ENCODE measurements around the gene RHOJ. TPM values are rescaled to one million over a fixed set of nuclear protein-coding genes. Genes with fewer than 3 reads are reported as not detected.

RHOJ gene
- polyA plus RNA-seq, 1 donor from 2014 or later = 0.10 TPM

DNA sequence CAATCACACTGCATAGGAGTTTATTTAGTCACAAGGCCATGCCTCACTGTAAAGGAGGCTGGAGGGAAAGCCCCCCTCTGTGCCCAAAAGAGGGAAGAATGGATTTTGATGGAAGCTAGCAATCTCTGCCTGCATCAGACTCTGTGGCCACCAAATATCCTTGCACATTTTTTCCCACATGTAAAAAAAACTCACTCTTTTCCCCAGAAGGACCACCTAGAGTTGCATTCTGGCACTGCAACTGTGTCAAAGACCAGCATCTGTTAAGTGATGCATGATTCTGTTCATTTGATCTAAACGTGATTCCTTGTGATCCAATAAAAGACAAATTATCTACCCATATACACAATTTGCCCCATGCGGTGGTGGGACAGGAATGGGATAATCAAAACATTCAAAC is 8.0 kb downstream of the RHOJ start:
- no peaks in the 10 kb centered on the region for H3F3A ChIP-seq (ENCODE audit: insufficient read depth, low read length, poor library complexity, severe bottlenecking)
- no peak overlapping the region for H3K4me2 ChIP-seq (ENCODE audit: low read length)
- H3K9ac ChIP-seq (ENCODE audit: low read length) = no peak overlapping the region
- TF ChIP-seq, protein P1, sequence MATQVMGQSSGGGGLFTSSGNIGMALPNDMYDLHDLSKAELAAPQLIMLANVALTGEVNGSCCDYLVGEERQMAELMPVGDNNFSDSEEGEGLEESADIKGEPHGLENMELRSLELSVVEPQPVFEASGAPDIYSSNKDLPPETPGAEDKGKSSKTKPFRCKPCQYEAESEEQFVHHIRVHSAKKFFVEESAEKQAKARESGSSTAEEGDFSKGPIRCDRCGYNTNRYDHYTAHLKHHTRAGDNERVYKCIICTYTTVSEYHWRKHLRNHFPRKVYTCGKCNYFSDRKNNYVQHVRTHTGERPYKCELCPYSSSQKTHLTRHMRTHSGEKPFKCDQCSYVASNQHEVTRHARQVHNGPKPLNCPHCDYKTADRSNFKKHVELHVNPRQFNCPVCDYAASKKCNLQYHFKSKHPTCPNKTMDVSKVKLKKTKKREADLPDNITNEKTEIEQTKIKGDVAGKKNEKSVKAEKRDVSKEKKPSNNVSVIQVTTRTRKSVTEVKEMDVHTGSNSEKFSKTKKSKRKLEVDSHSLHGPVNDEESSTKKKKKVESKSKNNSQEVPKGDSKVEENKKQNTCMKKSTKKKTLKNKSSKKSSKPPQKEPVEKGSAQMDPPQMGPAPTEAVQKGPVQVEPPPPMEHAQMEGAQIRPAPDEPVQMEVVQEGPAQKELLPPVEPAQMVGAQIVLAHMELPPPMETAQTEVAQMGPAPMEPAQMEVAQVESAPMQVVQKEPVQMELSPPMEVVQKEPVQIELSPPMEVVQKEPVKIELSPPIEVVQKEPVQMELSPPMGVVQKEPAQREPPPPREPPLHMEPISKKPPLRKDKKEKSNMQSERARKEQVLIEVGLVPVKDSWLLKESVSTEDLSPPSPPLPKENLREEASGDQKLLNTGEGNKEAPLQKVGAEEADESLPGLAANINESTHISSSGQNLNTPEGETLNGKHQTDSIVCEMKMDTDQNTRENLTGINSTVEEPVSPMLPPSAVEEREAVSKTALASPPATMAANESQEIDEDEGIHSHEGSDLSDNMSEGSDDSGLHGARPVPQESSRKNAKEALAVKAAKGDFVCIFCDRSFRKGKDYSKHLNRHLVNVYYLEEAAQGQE (IDR thresholded peaks at IDR 0.05; ENCODE audit: borderline replicate concordance) = no peak
- TF ChIP-seq EZH2 (IDR thresholded peaks at IDR 0.05; ENCODE audit: borderline replicate concordance, insufficient read depth, low read length, poor library complexity, severe bottlenecking) (no peak), MXI1 (conservative IDR thresholded peaks at IDR 0.05; ENCODE audit: poor library complexity, severe bottlenecking) (no peak), EP300 (conservative IDR thresholded peaks at IDR 0.05; ENCODE audit: poor library complexity, severe bottlenecking) (no peak), TAF1 (IDR thresholded peaks at IDR 0.05; ENCODE audit: low read depth) (no peak), POLR2AphosphoS5 (IDR thresholded peaks at IDR 0.05) (no peak)
- TF ChIP-seq, protein P2, sequence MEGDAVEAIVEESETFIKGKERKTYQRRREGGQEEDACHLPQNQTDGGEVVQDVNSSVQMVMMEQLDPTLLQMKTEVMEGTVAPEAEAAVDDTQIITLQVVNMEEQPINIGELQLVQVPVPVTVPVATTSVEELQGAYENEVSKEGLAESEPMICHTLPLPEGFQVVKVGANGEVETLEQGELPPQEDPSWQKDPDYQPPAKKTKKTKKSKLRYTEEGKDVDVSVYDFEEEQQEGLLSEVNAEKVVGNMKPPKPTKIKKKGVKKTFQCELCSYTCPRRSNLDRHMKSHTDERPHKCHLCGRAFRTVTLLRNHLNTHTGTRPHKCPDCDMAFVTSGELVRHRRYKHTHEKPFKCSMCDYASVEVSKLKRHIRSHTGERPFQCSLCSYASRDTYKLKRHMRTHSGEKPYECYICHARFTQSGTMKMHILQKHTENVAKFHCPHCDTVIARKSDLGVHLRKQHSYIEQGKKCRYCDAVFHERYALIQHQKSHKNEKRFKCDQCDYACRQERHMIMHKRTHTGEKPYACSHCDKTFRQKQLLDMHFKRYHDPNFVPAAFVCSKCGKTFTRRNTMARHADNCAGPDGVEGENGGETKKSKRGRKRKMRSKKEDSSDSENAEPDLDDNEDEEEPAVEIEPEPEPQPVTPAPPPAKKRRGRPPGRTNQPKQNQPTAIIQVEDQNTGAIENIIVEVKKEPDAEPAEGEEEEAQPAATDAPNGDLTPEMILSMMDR (IDR thresholded peaks at IDR 0.05; ENCODE audit: poor library complexity, severe bottlenecking) = no peak
- H3K4me3 ChIP-seq (ENCODE audit: low read length) = no peak overlapping the region
- H3K79me2 ChIP-seq (replicated peaks; ENCODE audit: insufficient read depth, low read length) = no peaks in the 10 kb centered on the region
- H3K27me3 ChIP-seq (ENCODE audit: insufficient read depth, low read depth, low read length) = no peaks in the 10 kb centered on the region
- H2AFZ ChIP-seq (ENCODE audit: low read depth, low read length) = no peak overlapping the region
- no peaks in the 10 kb centered on the region for H3K36me3 ChIP-seq (ENCODE audit: insufficient read depth, low read length)
- H3K9me3 ChIP-seq (ENCODE audit: low read length) = no peaks in the 10 kb centered on the region
- no peak overlapping the region for H3K27ac ChIP-seq (ENCODE audit: low read length)
- H3K9me2 ChIP-seq (ENCODE audit: insufficient read depth, low read length) = no peaks in the 10 kb centered on the region
- H4K20me1 ChIP-seq (ENCODE audit: insufficient read depth) = no peaks in the 10 kb centered on the region

DNA sequence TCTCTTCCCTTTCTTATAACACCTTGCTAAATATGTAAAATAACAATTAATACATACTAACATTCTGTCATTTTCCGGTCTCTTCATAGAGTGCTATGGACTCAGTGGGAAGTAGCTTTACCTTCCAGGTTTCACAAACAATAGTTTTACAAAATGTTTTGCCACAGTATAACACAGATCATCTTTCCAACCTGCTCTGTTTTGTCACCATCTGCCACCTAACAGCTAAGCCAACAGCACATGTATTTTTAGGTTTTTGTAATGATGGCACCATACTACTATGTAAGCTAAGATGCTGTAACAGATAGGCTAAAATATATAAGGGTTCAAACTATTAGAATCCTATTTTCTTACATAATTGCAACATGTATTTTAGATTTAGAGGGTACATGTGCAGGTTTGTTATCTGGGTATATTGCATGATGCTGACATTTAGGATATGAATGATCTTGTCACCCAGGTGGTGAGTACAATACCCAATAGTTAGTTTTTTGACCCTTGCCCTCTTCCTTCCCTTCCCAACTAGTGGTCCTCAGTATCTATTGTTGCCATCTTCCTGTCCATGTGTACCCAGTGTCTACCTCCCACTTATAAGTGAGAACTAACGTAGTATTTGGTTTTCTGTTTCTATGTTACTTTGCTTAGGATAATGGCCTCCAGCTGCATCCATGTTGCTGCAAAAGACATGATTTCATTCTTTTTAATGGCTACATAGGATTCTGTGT is 8.7 kb downstream of the RHOJ start:
- Histone ChIP-seq H3K9ac (ENCODE audit: low read length) (no peak overlapping the region), H3K9me3 (ENCODE audit: low read length) (no peaks in the 10 kb centered on the region), H3K27ac (ENCODE audit: low read length) (no peak overlapping the region)

More for the DNA sequence above, 8.7 kb downstream of the RHOJ start:
- Histone ChIP-seq H2AFZ (ENCODE audit: low read depth, low read length) (no peak overlapping the region), H4K20me1 (ENCODE audit: insufficient read depth) (no peaks in the 10 kb centered on the region), H3F3A (ENCODE audit: insufficient read depth, low read length, poor library complexity, severe bottlenecking) (no peaks in the 10 kb centered on the region), H3K36me3 (ENCODE audit: insufficient read depth, low read length) (no peaks in the 10 kb centered on the region), H3K79me2 (replicated peaks; ENCODE audit: insufficient read depth, low read length) (no peaks in the 10 kb centered on the region), H3K4me3 (ENCODE audit: low read length) (no peak overlapping the region), H3K27me3 (ENCODE audit: insufficient read depth, low read depth, low read length) (no peaks in the 10 kb centered on the region), H3K9me2 (ENCODE audit: insufficient read depth, low read length) (no peaks in the 10 kb centered on the region), H3K4me2 (ENCODE audit: low read length) (no peak overlapping the region)
- TF ChIP-seq POLR2AphosphoS5 (IDR thresholded peaks at IDR 0.05) (no peak), TAF1 (IDR thresholded peaks at IDR 0.05; ENCODE audit: low read depth) (no peak), MXI1 (conservative IDR thresholded peaks at IDR 0.05; ENCODE audit: poor library complexity, severe bottlenecking) (no peak), EP300 (conservative IDR thresholded peaks at IDR 0.05; ENCODE audit: poor library complexity, severe bottlenecking) (no peak), EZH2 (IDR thresholded peaks at IDR 0.05; ENCODE audit: borderline replicate concordance, insufficient read depth, low read length, poor library complexity, severe bottlenecking) (no peak), RAD21 (conservative IDR thresholded peaks at IDR 0.05) (no peak), SMC3 (conservative IDR thresholded peaks at IDR 0.05; ENCODE audit: poor library complexity) (no peak)
- TF ChIP-seq, protein P1 (IDR thresholded peaks at IDR 0.05; ENCODE audit: borderline replicate concordance) = no peak
- TF ChIP-seq, protein P2 (IDR thresholded peaks at IDR 0.05; ENCODE audit: poor library complexity, severe bottlenecking) = no peak
